Stimulated activated CD8-positive, alpha-beta memory T cell treated with anti-CD3 and anti-CD28 coated beads, Interleukin-12 subunit alpha, Interleukin-12 subunit beta, amount 100 ng/mL, for 1 hour (primary cell): ENCODE data around the gene AOPEP.

Experiments used
- DNase-seq: peaks from one replicate; pipeline ENCODE4 v3.0.0-alpha.2; 2020; ENCODE audit warnings: low read depth

The AOPEP gene

GRCh38 chr9:94792511-94792910 lies 66.0 kb downstream of the AOPEP start:
- DNase-seq = no peak

GRCh38 chr9:94794476-94795167 lies 68.1 kb downstream of the AOPEP start:
- no peak for DNase-seq

- DNase-seq = no peak
These were observed 70.2 kb downstream of the AOPEP start for GRCh38 chr9:94796687-94797086.

DNA sequence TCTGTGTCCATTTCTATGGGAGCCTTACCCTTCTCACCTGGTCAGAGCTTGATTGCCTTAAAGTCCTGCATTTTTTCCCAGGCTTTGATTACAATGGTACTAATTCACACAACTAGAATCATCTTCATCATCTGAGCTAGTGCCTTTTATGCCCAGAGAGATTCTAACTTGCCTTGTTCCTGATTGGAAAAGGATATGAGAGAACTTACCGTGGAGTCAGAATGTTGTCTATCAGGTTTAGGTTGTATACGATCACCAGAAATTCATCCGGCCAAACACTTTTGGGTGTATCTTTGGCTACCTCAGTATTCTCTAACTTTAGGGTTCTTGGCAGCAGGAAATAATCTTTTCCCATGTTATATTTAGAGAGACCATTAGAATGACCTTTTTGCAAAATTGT lies 71.7 kb downstream of the AOPEP start:
- no peak for DNase-seq

GRCh38 chr9:94798708-94799107 lies 72.2 kb downstream of the AOPEP start:
- DNase-seq = no peak

DNA sequence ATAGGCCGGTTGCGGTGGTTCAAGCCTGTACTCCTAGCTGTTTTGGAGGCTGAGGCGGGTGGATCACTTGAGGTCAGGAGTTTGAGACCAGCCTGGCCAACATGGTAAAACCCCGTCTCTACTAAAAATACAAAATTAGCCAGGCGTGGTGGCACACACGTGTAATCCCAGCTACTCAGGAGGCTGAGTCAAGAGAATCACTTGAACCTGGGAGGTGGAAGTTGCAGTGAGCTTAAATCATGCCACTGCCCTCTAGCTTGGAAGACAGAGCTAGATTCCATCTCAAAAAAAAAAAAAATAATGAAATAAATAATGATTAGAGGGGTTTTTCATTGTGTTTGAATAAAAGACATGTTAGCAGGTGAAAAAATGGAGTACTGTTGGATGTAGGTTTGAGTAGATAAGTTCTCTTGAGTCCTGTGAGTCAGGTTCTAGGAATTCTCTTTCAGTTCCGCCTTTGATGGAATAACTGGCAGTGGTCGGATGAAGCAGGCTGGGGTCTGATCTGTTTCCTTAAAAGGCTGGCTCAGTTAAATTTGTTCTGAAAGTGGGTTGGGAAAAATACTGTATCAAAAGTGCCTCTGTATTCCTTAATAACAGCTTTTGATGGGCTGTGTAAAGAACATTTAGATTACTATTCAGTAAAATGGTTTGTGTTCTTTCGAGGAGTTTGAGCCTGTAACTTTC lies 73.2 kb downstream of the AOPEP start:
- DNase-seq = no peak

- no peak for DNase-seq
These were observed 74.1 kb downstream of the AOPEP start for GRCh38 chr9:94800424-94801117.

DNA sequence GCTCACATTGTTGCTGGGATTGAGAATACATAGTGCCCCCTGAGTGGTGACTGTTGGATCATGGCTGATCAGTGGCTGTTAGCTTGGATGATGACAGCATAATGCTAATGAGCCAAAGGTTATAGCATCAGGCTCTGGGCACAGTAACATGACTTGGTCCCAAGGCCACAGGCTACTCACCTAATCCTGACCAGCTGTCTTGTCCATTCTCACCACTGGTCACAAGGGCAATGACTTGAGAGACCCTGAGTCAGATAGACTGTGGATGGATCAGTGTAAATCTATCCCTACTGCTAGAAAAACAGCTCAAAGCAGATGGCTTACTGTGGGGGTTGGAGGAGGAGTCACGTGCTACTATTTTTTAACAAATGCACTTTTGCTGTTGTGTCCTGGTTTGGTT lies 74.7 kb downstream of the AOPEP start:
- no peak for DNase-seq

DNA sequence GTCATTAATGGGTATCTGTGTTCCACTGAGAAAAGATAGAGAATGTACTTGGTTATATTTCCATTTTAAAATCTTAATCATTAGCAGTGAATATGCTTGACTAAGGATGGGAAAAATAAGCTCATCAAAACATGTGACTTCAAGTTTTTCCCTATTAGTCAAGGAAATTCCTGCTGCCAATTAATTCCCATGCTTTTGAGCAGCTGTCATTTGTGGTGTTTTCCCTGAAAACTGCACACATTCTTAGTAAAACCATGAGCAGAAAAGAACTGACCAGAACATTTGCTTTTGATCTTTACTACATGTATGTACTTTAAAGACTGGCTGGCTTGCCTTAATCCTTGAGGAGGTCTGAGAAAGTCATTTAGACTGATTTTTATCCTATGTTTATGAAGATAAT lies 75.2 kb downstream of the AOPEP start:
- DNase-seq = no peak

GRCh38 chr9:94802251-94802650 lies 75.8 kb downstream of the AOPEP start:
- DNase-seq = no peak

- DNase-seq = no peak
These were observed 76.3 kb downstream of the AOPEP start for GRCh38 chr9:94802793-94803192.

GRCh38 chr9:94804316-94804715 lies 77.8 kb downstream of the AOPEP start:
- no peak for DNase-seq

GRCh38 chr9:94805051-94805489 lies 78.6 kb downstream of the AOPEP start:
- DNase-seq = no peak

GRCh38 chr9:94805585-94805984 lies 79.1 kb downstream of the AOPEP start:
- DNase-seq = no peak

GRCh38 chr9:94806307-94806893 lies 79.9 kb downstream of the AOPEP start:
- no peak for DNase-seq

DNA sequence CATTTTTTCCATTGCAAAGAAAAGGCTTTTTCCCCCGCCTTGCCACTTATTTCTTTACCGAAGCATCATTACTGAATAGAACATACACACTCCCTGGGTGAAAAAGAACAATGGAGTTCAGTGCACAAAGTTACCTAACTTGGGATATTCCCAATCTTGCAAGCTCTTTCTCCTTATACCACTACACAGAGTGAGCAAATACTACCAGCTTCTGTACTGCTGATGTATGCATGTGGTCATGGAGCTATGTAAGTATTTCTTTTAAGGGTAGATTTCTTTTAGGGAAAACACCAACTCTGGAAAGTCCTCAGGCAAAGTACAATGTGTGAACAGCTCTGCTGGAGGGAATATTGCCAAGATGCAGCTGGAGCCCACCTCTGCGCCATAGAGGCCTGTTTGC lies 81.1 kb downstream of the AOPEP start:
- no peak for DNase-seq

- no peak for DNase-seq
These were observed 82.6 kb downstream of the AOPEP start for GRCh38 chr9:94808926-94809700.

GRCh38 chr9:94809778-94810177 lies 83.3 kb downstream of the AOPEP start:
- DNase-seq = no peak

DNA sequence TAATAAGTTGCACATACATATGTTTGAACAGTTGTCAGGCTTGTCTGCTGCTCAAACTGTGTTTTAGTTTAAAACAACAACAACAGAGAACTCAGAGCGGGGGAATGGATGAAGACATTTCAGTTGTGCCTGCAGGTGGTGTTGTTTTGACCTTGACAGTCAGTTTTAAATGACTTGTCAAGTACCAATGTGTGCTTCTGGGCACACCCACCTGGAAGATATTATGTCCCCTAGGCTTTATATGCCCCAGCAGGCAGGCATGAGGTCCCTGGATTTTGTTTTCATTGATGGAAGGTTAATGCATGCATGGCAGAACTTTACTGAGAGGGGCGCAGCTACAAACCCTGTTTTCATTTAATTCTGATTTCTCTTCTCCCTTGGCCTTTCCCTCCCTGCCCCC lies 84.6 kb downstream of the AOPEP start:
- no peak for DNase-seq

DNA sequence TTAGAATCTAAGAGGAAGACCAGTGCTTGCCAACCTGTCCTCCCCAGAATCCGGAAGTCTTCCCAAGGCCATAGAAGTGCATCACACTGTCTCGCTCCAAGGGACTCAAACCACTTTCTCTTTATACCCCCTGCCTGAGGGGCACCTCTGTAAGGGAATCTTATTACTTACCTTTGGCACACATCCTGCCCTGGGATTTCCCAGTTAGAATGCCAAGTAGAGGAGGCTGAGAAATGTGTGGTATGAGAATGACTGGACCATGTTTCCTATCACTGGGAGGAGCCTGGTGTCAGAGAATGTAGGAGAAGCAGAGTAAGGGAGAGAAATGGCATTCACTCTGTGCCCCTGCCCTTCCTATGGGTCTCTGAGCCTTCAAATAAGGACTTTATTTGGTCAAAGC lies 85.8 kb downstream of the AOPEP start:
- no peak for DNase-seq

DNA sequence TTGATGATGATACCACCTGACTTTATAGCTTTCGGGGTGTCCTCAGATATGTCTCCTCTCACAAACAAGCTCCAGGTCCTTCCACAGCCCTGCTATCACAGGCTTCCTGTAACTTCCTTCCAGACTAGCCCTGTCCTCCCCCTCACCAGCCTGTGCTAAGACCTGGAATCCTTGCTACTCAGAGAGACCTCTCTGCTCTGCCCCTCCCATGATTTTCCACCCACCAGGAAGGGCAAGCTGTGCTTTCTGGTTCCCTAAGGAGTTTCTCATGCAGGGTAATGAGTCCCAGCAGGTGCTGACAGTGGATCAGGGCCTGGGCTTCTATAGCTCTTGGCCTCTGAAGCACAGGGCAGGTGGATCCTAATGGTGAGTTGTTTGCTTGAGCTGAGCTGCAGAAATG lies 86.9 kb downstream of the AOPEP start:
- no peak for DNase-seq
